ENCODE results near the gene PLA2G2D.

DNA sequence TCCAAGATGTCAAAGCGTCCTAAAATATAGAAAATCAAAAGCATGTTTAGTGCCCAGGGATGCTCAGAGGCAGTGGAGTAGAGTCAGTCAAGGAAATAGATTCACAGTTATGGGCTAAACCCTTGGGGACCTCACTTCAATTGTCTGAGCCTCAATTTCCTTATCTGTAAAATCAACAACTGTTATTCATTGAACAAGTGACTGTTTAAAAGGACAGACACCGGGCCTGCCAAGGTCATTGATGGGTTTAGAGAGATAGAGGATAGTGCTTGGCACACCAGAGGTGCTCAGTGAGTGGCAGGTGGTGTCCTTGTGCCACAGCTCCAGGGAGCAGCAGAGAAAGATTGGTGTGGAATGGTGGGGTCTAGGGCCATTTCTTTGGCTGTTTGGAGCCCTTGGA is 36.6 kb downstream of the PLA2G2D start:
- TF ChIP-seq POLR2A (IDR thresholded peaks at IDR 0.05): no peak
- TF ChIP-seq POLR2AphosphoS5 (IDR thresholded peaks at IDR 0.05): no peak
- TF ChIP-seq, protein P1, sequence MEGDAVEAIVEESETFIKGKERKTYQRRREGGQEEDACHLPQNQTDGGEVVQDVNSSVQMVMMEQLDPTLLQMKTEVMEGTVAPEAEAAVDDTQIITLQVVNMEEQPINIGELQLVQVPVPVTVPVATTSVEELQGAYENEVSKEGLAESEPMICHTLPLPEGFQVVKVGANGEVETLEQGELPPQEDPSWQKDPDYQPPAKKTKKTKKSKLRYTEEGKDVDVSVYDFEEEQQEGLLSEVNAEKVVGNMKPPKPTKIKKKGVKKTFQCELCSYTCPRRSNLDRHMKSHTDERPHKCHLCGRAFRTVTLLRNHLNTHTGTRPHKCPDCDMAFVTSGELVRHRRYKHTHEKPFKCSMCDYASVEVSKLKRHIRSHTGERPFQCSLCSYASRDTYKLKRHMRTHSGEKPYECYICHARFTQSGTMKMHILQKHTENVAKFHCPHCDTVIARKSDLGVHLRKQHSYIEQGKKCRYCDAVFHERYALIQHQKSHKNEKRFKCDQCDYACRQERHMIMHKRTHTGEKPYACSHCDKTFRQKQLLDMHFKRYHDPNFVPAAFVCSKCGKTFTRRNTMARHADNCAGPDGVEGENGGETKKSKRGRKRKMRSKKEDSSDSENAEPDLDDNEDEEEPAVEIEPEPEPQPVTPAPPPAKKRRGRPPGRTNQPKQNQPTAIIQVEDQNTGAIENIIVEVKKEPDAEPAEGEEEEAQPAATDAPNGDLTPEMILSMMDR (IDR thresholded peaks at IDR 0.05): no peak
- no peak for TF ChIP-seq EP300 (IDR thresholded peaks at IDR 0.05)
